DND-41 (cell line): ENCODE data around the gene C1QTNF5.

Experiments used
- CTCF ChIP-seq: IDR thresholded peaks from 2 replicates; pipeline ENCODE4 v1.5.1; 2012; ENCODE audit warnings: borderline replicate concordance, low read length, moderate library complexity, mild to moderate bottlenecking; ENCODE audit not compliant: poor library complexity, severe bottlenecking; ENCODE audit errors: extremely low read depth
- EZH2 ChIP-seq: IDR thresholded peaks from 3 replicates; pipeline ENCODE4 v1.6.1; 2012; ENCODE audit warnings: borderline replicate concordance, low read depth, mild to moderate bottlenecking, moderate library complexity, low read length, inconsistent platforms; ENCODE audit not compliant: severe bottlenecking

DNA sequence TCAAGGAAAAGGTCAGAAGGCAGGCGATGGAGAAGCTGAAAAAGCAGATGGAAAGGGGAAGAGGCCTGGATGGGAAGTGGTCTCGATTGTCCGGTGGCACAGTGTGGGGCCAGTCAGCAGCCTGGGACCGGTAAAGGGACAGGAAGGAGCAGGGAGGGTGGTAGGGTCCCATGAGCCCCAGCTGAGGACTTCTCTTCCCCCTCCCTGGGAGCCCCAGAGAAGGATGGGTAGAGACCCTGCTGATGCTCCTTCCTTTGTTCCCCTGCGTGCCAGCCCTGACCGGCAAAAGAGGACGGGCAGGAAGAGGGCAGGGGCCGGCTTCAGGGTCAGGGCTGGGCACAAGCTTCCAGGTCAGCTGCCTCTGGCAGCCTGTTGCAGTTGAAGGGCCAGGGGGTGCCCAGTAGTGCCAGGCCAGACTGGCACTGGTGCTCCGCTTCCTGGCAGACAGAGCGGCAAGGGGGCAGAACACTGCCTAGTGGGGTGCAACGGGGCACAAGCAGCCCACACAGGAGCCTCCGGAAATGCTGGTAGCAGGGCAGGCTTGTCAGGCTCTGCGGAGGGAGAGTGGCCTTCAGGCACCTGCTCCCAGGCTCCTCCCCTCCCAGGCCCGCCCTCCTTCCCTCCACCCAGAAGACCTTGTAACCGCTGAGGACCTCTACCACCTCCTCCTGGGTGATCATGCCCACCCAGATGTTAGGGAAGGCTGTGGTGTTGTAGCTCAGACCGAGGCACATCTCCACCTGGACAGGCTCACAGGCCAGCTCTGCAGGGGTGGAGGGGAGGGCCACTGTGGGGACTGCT lies 739 bp upstream of the C1QTNF5 start:
- no peak for TF ChIP-seq CTCF
- no peak for TF ChIP-seq EZH2
